Gastroesophageal sphincter (tissue), 3 donors: ENCODE results near the gene KLHDC3.

Experiments used
- CTCF ChIP-seq, 4 experiments: fragments of 200-600 bp in 2 of 4; fragments of 450-650 bp in 2 of 4; sonication (generic) in 1 of 4; IDR thresholded peaks; one replicate each; pipeline ENCODE4 v1.5.1; 2017 to 2019; ENCODE audit warnings: antibody characterized with exemption in 4 of 4, mild to moderate bottlenecking in 2 of 4, moderate library complexity in 2 of 4
- POLR2A ChIP-seq, 2 donors: fragments of 450-650 bp; IDR thresholded peaks; one replicate each; pipeline ENCODE4 v1.6.1; 2017; ENCODE audit warnings: antibody characterized with exemption in 2 of 2, mild to moderate bottlenecking in 2 of 2, moderate library complexity in 1 of 2

- TF ChIP-seq CTCF (IDR thresholded peaks at IDR 0.05): no peak
- no peak for TF ChIP-seq POLR2A (IDR thresholded peaks at IDR 0.05)
These were observed 26.7 kb downstream of the KLHDC3 start for GRCh38 chr6:43040542-43041257.
